Suppressor macrophage (primary cell): ENCODE measurements around the gene RNF5.
A peak's percentile ranks its signal among the peaks of the same experiment; 100 is the strongest.
"Not testable (repeated sequence)": the region's sequence is repeated elsewhere in the genome, so short reads cannot be mapped to it uniquely, and the experiment has no call there.

ENCODE experiments used
- DNase-seq, 4 experiments: peaks; one replicate each; pipeline ENCODE4 v3.0.0-alpha.2; 2020 to 2022
- total RNA-seq, 17 experiments: gene quantifications; one replicate each; lab custom pipeline; 2026; ENCODE audit warnings: mixed read lengths in 6 of 17, inconsistent platforms in 3 of 17; lab: John Stamatoyannopoulos, UW

The RNF5 gene, protein sequence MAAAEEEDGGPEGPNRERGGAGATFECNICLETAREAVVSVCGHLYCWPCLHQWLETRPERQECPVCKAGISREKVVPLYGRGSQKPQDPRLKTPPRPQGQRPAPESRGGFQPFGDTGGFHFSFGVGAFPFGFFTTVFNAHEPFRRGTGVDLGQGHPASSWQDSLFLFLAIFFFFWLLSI
- 9.2 to 31.3 (median 17.4) reads per million in 17 experiments for total RNA-seq

DNA sequence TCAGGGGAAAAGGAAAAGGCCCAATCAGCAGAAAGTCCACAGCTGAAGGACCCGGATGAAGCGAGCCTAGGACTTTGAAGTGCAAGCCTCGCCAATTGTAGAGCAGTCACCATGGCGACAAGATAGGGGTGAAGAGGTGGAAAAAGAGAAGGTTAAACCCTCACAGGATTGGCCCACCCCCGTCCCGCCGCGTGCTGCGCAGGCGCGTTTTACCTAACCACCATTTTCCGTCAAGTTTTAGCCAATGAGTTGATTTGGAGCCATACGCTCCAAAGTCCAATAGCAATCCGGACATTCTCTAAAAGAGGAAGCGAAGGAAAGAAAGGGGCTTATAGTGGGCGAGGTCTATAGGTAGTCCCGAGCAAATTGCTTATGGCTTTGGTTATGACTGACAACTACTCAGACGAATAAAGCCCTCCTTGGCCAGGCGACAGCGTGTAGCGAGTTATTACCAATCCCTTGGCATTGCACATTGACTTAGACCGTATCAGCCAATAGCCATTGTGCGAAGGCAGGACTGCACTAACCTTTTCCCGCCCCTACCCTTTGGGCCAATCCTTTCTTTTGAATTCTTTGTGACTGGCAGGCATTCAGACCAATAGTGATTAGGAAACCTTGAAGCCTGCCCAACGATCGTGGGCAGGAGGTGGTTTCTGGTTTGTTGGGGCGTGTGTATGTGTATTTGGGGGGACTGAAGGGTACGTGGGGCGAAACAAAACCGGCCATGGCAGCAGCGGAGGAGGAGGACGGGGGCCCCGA, at the start of gene RNF5:
TSS of gene RNF5 (plus strand) at position 618 of the 759 bp plus-strand sequence. CDS start at position 725, 107 bp downstream.
- peak; percentile 96 to 100 (median 99) for DNase-seq

DNA sequence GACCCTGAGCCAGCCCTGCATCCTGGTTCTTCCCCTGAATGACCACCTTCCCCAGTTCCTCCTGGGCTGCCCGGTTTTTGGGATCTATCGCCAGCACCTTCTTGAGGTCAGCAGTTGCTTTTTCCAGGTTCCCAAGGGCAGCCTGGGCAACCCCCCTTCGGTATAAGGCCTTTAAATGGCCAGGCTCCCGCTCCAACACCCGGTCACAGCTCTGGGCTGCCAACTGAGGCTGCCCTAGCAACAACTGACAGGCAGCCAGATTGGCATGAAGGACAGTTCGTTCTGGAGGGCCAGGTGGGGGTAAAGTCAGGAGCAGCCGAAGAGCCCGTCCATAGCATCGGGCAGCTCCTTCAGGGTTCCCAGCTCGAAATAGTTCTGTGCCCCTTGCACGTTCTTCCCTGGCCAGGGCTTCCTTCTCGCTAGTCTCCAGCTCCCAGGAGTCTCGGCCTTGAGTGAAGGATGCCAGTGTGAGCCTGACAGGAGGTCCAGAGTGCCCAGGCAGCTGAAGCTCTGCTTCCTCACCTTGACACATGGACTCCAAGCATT, 49.4 kb upstream of the RNF5 start:
- DNase-seq, result no peak

DNA sequence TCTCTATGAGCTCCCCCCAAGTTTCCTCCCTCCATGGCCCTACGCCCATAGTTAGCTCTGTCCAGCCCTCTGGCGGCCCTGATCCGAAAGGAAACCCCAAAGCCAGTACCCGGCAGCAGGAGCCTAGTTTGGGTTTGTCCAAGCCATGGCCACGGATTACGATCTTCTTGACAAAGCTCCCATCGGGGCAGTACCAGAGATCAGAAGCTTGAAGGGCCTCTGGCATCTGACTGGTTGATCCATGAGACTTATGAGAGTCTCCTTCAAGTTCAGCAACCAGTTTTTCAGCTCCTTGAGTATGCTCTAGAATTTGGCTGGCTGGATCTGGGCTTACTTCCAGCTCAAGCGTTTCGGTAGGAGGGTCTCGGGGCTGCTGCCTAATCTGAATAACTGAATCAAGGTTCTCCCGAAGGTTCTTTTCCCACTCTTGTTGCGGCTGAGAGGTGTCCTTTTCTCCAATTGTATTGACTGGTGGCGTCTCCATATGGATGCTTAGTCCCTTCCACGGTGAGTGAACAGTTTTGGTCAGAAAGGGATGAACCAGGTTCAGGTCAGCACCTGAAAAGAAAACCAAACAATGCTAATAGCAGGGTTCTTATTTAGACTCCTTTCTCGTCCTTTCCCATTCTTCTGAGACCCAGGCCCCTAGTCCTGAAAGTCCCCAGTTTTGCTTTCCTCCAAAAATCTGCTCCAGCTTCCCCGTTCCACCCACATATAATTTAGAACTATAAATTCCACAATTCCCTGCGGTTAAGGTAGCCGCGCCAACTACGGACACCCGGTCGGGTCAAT, 48.7 kb upstream of the RNF5 start:
- no peak for DNase-seq

DNA sequence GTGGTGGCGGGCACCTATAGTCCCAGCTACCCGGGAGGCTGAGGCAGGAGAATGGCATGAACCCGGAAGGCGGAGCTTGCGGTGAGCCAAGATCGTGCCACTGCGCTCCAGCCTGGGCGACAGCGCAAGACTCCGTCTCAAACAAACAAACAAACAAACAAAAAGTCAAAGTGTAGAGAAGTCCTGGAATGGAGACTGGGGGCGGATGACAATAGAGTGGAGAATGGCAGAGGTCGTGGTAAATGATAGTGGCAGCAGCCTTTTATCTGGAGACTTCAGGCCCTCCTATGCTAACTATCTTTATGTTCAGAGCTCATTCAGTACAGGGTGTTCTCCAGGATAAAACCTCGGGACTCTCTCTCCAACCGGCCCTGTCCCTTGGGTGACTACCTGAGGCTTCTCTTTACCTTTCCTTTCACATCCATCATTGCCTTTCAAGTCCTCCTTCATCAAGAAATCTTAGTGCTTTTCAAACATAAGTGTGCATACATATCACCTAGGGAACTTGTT, 46.7 kb upstream of the RNF5 start:
- DNase-seq, result no peak

DNA sequence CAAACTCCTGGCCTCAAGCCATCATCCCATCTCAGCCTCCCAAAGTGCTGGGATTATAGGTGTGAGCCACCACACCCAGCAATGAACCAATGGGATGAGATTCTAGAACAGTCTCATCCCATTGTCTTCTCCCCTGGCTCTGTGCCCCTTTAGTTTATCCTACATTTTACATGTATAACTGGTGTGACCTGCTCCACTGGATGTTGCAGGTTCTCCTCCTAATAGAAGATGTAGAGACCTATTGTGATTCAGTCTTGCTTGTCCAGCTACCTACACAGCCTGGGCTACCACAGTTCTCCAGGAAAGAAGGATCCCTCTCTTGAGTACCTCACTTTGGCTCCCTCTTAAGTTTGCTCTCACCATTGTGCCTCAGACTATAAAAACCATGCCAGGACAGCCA, 46.1 kb upstream of the RNF5 start:
- no peak for DNase-seq

DNA sequence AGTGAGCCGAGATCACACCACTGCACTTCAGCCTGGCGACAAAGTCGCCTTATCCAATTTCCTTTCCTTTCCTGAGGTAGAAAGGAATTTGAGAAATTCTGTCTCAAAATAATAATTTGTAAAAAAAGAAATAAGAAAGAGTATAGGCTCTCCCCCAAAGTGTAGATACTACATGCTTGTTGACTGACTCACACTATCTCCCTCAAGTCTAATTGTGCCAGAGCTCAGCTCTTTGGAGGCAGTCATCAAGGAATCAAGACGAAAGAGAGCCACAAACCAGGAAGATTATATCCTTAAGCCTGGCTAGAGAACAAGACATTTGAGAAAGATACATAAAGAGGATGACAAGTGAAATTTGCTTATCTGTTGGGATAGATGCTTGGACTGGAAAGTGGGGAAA, 44.4 kb upstream of the RNF5 start:
- DNase-seq, result no peak

DNA sequence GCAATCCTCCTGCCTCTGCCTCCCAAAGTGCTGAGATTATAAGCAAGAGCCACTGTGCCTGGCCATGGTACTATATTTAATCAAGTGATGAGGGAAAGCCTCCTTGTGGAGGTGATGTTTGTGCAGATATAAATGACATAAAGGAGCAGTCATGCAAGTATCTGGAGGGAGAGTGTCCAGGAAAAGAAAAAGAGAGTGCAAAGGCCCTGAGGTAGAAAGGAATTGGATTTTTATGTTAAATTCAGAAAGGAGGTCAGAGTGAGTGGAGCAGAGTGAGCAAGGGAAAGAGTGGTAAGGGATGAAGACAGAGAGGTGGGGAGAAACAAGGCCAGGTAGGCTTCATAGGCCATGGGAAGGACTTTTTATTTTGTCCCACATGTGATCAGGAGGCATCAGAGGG, 40.8 kb upstream of the RNF5 start:
- no peak for DNase-seq

DNA sequence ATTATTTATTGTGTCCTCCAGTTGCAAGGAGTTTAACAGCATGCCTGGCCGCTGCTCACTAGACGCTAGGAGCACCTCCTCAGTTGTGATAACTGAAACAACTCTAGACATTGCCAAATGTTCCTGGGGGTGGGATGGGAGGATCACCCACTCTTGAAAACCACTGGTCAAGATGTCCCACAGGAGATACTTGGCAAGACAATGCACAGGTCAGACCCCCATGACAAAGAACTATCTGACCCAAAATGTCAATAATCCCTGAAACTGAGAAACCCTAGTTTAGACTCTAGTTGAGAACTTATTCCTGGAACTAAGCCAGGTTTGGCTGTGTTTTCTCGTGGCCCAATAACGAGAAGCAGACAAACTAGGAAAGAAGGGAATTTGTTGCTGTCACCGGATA, 38.6 kb upstream of the RNF5 start:
- no peak for DNase-seq

DNA sequence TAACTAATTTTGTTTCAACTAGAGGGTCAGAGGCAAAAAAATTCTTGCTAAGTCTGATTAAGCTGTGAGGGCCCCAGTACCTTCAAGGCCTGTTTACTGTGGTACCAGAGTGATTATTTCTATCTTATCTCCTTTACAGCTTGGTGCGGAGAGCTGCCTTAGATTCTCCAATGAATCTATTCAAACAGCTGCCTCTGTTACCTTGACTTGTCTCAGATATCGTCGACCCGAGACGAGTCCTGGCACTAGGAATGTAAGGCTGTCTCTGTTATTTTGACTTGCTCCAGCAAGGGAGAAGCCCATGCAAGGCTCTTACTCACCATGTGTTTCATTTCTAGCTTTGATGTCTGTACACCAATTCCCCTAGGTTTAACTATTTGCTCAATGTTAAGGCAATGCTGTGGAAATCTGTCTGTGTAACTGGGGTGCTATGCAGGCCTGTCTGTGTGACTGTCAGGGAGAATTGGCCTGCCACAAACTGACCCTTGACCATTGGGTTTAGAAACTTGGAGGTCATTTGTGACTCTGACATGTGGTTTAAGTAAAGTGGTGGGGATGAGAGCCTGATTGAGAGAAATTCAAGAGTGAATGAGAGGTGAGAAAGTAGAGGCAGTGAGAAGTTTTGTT, 37.7 kb upstream of the RNF5 start:
- DNase-seq, result no peak

DNA sequence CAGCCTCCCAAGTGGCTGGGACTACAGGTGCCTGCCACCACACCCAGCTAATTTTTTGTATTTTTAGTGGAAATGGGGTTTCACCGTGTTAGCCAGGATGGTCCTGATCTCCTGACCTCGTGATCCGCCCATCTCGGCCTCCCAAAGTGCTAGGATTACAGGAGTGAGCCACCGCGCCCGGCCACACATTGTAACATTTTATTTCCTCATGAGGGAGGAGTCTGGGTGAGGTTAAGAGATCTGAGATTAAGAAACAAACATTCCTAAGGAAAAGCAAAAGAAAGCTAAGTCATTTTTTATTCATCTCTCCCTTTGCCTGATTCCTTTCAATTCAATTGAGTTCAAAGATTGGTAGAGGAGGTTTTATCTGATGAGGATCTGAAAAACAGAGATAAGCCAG, 34.0 kb upstream of the RNF5 start:
- not testable (repeated sequence) for DNase-seq

DNA sequence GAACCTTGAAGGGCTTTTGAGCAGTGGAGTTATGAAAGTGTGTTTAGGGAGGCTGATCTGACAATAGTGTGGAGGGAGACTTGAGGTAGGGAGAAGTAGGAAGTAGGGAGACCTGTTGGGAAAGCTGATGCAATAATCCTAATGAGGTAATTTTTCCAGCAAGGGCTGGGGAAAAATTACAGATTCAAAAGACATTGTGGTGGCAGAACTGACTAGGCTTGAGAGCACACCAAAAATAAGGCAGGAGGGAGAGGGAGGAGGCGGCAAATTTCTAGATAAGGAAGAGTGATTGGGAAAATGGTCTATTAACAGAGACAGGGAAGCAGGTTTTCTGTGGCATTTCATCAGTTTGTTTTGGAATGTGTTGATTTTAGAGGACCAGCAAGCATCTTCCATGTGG, 31.9 kb upstream of the RNF5 start:
- DNase-seq, result no peak

DNA sequence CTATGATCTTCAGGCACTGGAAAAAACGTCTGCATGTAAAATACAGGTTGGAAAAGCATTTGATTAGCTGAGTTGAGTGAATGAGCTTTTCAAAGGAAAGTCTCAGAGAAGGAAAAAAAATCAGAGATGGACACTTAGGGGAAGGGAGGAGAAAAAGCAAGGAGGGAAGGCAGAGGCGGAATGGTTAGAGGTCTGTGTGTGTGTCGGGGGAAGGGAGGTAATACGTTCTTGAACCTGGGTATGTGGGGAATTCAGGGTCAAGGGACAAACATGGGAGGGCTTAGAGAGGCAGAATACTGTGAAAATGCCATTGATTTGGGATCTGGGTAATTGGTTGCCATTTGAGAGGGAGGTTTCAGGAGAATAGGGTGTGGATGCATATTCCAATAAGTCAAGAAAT, 31.5 kb upstream of the RNF5 start:
- no peak for DNase-seq

DNA sequence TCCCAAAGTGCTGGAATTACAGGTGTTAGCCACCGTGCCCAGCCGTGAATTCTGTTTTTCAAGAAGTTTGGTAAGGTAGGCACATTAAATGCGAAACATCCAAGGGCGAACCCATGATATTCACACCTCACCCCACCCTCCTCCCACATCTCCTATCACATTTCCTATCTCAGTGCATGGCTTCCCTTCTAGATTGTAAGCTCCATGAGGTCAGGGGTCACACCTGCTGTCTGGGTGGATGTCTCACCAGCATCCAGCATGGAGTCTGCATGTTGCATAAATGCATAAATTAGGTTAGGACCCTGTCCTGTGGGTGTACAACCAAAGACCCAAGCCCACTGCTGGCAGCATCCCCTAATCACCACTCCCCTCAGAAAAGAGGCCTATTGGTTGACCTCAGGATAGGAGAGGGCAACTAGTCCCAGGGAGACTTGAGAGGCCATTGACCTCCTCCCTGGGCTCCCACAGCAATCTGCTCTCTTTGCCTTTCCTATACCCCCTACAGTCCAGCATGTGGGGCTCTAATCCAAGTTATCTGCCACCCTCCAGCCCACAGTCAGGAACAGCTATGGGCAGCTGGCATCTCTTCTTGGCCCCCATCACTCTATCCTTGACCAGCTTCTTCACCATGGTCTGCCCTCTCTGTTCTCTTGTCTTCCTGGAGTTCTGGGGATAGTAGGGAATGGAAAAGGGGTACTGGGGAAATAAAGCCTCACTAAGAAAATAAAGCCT, 30.6 kb upstream of the RNF5 start:
- peak in 1 of 4 experiments; percentile 21 for DNase-seq

DNA sequence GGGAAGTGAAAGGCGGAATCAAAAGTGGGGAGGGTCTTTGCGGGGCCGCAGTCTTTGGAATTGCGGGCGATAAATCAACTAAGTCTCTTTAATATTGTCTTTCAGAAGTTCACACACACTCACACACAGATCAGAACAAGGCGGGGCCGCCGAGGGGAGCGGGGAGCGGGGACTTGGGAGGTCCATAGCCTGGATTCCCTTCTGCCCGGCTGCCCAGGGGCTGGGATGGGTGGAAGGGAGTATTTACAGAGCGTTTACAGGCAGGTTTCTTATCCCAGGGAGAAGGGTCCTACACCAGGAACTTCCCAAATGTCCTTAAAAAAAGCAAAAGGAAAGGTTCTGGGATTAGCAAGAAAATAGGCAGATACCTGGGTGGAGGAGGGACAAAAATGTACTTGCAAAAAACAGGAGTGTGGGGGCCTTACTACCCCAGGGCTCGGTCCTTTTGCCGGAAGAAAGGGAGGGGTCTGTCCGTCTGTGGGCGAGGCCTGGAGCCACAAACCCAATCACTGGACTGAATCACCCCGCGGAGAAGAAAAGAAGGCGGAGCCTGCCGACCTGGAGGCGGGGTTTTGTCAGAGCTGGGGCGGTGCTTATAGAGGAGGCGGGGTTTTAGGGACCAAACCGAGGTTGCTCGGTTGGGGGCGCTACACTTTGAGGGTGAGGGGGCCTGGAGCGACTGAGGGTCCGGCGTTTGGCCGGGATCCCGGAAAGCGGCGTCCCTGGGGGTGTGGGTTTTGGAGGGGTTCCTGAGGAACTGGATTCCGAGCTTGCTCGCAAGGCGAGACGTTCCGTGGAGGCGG, 29.7 kb upstream of the RNF5 start:
- DNase-seq, result peak; percentile 82 to 87 (median 82)

DNA sequence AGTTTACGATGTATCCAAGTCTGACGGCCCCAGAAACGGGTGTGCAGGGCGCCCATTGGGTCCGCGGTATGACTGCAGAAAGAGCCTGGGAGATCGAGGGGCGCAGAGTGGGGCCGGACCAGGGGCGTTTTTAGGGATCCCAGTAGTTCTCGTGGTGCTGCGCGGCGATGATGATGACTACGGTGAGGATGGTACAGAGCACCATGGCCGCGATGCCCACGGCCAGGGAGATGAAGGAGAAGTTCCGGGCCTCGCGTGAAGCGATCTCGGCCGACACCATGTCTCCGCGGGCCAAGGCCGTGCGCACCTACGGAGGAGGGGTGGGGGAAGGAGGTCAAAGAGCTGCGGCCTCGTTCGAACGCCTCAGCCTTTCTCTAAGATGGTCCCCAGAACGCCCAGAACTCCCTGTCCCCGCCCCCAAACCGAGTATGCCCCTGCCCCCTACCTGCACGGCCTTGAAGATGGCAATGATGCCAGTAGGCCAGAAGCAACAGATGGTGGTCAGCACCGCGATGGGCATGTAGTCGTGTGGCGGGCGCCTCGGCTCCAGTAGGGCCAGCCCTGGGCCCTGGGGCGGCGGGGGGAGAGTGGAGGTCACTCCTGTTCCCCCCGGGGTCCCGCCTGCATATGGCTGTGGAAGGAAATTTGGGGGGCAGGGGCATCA, 29.0 kb upstream of the RNF5 start:
- DNase-seq, result no peak

DNA sequence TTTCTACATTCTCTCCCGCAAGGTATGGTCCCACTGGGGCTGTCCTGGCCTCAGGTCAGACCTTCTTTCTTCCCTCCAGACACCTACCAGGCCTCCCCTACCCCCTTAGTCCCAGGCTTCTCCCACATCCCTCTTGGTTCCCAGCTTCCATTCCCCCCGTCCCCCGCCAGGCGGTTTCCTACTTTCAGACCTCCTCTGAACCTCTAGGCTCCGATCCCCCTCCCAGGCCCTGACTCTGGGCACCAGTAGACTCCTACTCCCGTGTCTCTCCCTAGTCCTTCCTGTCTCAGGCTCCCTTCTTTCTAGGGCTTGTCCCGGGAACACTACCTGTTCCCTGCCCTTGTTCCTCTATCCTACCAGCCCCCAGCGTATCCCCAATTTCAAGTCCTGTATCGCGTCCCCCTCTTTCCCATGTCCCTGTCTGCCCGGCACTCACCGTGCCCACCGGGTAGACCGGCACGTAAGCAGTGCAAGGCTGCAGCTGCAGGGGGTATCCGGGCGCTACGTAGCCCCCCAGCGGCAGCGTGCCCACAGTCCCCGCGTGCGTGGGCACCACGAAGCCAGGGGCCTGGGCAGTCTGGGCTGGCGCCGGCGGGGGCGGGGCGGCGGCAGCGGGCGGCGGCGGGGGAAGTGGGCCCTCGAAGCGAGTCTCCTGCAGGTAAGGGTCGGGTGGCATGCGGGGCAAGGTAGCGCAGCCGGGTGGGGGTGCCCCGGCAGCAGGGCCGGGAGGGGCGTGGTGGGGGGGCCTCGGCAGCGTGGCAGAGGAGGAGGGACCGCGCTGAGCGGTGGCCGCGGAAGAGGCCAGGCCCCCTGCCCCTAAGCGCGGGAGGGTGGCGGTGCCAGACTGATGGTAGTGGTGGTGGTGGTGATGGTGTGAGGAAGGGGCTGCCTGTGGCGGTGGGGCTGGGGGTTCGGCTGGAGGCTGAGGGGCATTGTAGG, 28.0 kb upstream of the RNF5 start:
- no peak for DNase-seq

DNA sequence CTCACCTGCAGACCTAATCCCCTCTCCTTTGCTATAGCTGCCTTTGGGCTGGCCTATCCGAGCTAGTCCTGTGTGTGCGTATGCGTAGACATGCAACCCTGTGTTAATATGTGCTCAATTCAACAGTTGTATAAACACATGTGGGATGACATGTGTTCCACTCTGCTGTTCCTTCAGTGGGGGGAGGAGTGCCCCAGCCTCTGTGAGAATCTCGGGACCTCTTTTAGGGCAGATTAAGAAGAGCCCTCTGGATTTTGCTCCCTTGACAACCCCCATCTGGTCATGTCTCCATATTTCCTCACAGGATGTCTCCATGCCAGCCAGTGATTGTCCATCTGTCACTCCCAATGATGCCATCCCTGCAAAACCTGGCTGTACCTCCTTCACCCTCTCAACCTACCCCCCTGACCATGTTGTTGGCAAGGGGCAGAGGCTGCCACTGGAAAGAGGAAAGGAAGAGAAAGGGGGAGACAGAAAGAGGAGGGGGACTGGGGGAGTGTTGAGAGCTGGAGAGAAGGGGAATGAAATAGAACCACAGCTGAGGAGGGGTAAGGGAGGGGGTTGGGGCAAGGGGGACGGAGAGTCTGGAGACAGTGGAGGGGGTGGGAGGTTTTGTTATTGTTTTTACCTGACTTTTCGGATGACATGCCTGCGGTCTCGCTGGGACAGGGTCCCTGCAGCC, 26.9 kb upstream of the RNF5 start:
- no peak for DNase-seq
